22Rv1 (cell line): ENCODE data around the gene KRT6B.

Experiments used
- CTCF ChIP-seq: fragments of 450-650 bp; IDR thresholded peaks from 2 replicates; pipeline ENCODE4 v1.5.1; 2017; ENCODE audit warnings: mild to moderate bottlenecking
- ZFX ChIP-seq: fragments of 450-650 bp; IDR thresholded peaks from 2 replicates; pipeline ENCODE4 v1.6.1; 2017; ENCODE audit warnings: antibody characterized with exemption, borderline replicate concordance

GRCh38 chr12:52445876-52446275, 6.1 kb downstream of the KRT6B start:
- TF ChIP-seq CTCF, result no peak
- TF ChIP-seq ZFX, result no peak
